ENCODE results near the gene CRIP2. TPM values are rescaled to one million over a fixed set of nuclear protein-coding genes. Genes with fewer than 3 reads are reported as not detected.

CRIP2 gene
- total RNA-seq, 1 donor from 2014 or later: 13.2 TPM

DNA sequence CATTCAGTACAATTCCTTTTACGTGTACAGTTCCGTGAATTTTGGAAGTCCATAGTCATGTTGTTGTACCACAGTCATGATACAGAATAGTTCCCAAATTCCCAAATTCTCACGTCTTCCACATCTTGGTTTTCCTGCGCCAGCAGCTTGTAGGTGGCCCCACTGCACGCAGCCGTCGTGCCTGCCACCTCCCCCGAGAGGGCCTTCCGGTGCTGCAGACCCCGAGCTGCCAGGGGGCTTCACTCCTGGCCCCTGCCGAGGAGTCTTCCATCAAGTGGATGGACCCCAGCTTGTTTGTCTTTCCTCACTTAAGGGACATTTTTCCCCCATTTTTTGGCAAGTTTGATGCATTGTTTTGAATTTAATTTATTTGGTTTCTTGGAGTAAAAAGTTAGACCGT is 38.2 kb upstream of the CRIP2 start:
- DNase-seq (ENCODE audit: low read depth) (no peak), FAIRE-seq (no peak)
- no peak overlapping the region for H3K4me3 ChIP-seq (ENCODE audit: low read depth, low read length)
- TF ChIP-seq, protein P1, sequence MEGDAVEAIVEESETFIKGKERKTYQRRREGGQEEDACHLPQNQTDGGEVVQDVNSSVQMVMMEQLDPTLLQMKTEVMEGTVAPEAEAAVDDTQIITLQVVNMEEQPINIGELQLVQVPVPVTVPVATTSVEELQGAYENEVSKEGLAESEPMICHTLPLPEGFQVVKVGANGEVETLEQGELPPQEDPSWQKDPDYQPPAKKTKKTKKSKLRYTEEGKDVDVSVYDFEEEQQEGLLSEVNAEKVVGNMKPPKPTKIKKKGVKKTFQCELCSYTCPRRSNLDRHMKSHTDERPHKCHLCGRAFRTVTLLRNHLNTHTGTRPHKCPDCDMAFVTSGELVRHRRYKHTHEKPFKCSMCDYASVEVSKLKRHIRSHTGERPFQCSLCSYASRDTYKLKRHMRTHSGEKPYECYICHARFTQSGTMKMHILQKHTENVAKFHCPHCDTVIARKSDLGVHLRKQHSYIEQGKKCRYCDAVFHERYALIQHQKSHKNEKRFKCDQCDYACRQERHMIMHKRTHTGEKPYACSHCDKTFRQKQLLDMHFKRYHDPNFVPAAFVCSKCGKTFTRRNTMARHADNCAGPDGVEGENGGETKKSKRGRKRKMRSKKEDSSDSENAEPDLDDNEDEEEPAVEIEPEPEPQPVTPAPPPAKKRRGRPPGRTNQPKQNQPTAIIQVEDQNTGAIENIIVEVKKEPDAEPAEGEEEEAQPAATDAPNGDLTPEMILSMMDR (IDR thresholded peaks at IDR 0.05; ENCODE audit: insufficient read depth, low read length, severe bottlenecking): no peak
- H3K36me3 ChIP-seq (ENCODE audit: control insufficient read depth, insufficient read depth, low read length): peaks cover 28% of the 10 kb centered on the region
- no peaks in the 10 kb centered on the region for H3K27me3 ChIP-seq (ENCODE audit: control insufficient read depth, insufficient read depth, low read length)

DNA sequence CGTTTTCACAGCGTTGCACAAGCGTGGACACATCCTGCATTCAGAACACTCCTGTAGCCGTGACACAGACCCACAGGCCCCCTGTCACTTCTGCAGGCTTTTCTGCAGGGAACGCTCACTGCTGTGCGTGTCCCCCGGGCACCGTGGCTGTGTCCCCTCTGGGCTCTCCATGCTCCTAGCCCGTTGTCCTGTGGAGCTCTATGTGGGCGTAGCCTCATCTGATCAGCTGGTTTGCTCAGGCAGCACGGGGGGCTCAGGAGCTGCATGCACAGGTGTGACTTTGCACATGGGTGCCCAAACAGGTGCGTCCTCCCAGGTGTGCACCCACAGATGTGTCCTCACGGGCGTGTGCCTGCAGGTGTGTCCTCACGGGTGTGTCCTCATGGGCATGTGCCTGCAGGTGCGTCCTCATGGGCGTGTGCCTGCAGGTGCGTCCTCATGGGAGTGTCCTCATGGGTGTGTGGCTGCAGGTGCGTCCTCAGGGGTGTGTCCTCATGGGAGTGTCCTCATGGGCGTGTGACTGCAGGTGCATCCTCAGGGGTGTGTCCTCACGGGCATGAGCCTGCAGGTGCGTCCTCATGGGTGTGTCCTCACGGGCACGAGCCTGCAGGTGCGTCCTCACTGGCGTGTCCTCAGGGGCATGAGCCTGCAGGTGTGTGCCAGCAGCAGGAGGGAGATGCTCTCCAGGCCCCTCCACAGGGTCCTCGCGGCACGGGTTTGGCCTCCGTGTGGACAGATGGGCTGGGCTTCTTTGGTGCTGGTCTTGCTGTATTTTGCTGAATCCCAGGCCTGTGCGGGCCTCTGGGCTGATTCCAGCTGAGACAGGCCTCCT is 37.5 kb upstream of the CRIP2 start:
- peak; percentile 4 for DNase-seq (ENCODE audit: low read depth)
- no peak overlapping the region for H3K4me3 ChIP-seq (ENCODE audit: low read depth, low read length)
- TF ChIP-seq, protein P1 (IDR thresholded peaks at IDR 0.05; ENCODE audit: insufficient read depth, low read length, severe bottlenecking): no peak
- no peaks in the 10 kb centered on the region for H3K27me3 ChIP-seq (ENCODE audit: control insufficient read depth, insufficient read depth, low read length)
- H3K36me3 ChIP-seq (ENCODE audit: control insufficient read depth, insufficient read depth, low read length): peaks cover 28% of the 10 kb centered on the region
- peak; percentile 13 for FAIRE-seq

DNA sequence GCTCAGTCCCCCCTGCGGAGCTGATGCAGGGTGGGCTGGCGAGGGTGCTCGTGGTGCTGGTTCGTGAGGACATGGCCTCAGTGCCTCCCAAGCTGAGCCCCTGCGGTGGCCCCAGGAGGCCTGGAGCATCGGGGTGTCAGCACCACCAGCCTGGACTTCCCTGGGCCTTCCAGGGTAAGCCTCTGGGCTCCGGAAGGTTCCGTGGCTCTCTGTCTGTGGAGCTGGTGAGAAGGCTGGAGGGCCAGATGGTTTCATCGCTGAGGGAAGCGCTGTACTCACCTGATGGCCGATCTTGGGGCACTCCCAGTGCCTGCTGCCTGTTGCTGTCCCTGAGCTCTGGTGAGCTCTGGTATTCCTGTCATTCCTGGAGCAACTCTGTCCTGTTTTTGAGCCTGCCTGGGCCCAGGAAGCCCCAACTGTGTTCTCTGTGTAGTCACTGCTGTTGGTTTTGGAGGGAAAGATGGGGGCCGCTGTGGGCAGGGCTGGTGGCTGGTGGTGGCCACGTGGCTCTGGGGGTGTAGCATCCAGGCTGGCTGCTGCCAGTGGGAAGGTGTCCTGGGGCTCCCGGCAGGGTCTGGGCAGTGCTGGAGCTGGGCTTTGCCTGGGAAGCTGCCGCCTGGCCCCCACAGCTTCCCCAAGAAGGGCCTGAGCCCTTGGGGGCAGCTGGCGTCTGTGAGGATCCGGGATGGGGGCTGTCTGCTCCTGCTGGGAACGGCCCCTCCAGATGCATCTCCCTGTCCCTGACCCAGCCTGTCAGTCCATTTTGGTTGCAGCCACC is 36.7 kb upstream of the CRIP2 start:
- no peak overlapping the region for H3K4me3 ChIP-seq (ENCODE audit: low read depth, low read length)
- H3K36me3 ChIP-seq (ENCODE audit: control insufficient read depth, insufficient read depth, low read length): peaks cover 31% of the 10 kb centered on the region
- FAIRE-seq (no peak), DNase-seq (ENCODE audit: low read depth) (no peak)
- TF ChIP-seq, protein P1 (IDR thresholded peaks at IDR 0.05; ENCODE audit: insufficient read depth, low read length, severe bottlenecking): no peak
- H3K27me3 ChIP-seq (ENCODE audit: control insufficient read depth, insufficient read depth, low read length): no peaks in the 10 kb centered on the region

DNA sequence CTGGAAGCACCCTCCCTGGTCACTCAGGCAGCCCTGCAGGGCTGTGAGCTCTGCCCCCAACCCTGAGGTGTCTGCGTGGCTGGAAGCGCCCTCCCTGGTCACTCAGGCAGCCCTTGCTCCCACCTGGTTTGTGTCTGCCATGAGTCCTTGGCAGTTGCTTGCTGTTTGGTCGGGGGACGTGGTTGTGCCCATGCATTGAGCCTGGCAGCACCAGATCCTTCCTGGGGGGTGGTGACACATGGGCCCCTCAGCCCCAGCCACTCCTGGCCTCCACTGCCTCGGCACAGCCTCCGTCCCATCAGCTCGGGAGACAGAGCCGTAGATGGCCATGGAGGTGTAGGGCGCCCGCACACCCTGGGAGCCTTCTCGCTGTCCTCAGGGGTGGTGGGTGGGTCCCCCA is 35.4 kb upstream of the CRIP2 start:
- H3K36me3 ChIP-seq (ENCODE audit: control insufficient read depth, insufficient read depth, low read length): peaks cover 32% of the 10 kb centered on the region
- TF ChIP-seq, protein P1 (IDR thresholded peaks at IDR 0.05; ENCODE audit: insufficient read depth, low read length, severe bottlenecking): no peak

DNA sequence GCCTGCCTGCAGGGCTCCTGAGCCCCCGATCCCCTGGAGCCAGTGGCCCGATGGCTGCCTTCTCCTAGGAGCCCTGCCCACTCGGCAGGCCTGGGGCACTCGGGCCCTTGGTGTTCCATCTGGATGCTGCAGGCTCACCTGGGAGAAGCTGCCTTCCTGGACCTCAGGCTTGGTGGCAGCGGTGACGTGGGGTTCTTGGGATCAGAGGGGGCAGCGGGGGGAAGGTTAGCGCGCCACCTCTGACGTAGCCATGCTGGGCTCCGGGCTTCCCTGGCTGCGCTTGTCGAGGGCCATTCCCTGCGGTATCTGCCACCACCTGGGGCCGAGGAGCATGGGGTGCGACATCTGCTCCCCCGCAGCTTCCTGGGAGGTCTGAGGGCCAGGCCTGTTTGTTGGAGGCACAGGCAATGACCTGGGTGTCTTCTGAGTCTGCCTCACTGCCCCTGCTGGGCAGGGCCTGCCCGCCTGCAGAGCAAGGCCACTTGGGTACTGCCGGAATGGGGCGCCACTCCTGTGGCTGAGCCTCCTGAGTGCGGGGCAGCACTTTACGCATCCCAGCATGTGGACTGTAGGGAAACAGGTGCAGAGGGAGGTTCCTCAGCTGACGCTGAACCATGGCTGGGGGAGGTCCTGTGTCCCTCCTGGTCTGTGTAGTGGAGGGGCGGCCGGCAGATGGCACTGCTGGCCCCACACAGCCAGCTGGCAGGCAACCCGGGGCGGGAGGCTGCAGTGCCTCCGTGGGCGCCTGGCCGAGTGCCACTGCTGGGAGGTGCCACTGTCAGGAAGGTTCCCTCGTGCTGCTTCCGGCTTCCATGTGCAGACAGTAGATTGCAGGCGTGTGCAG is 34.7 kb upstream of the CRIP2 start:
- H3K4me3 ChIP-seq (ENCODE audit: low read depth, low read length): no peak overlapping the region
- no peaks in the 10 kb centered on the region for H3K27me3 ChIP-seq (ENCODE audit: control insufficient read depth, insufficient read depth, low read length)
- FAIRE-seq: no peak
- DNase-seq (ENCODE audit: low read depth): no peak
- peaks cover 32% of the 10 kb centered on the region for H3K36me3 ChIP-seq (ENCODE audit: control insufficient read depth, insufficient read depth, low read length)
- TF ChIP-seq, protein P1 (IDR thresholded peaks at IDR 0.05; ENCODE audit: insufficient read depth, low read length, severe bottlenecking): no peak

More for the DNA sequence above, 35.4 kb upstream of the CRIP2 start:
- DNase-seq (ENCODE audit: low read depth): no peak
- no peak for FAIRE-seq
- H3K4me3 ChIP-seq (ENCODE audit: low read depth, low read length): no peak overlapping the region
- no peaks in the 10 kb centered on the region for H3K27me3 ChIP-seq (ENCODE audit: control insufficient read depth, insufficient read depth, low read length)

Measured in bronchial epithelial cell (primary cell).